Measurements from ENCODE around the gene HTRA2.

DNA sequence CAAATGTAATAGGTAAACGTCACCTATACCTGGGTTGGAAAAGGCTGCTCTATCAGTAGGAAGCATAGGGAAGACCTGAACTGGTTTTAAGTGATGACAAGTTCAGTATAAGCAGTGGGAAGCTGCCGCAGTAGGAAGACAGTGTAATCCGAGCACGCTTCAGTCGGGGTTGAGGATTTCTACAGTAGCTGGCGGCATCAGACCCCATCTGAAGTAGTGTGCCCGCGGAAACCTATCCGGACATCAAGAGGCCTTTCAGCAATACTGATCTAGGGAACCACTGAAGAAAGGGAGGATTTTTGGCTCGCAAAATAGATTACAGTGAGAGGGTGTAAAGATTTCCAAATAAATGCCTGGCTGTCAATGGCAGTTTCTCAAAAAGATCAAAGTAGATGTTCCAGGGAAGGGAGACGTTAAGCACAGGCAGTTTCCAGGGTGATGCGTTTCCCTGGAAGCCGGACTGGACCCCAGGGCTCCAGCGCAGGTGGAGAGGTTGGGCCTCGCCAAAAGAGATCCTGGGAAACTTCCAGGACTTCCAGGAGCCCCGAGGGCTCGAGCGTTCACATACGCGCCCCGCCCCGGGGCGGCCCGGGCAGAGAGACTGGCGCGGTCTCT lies 18.7 kb downstream of the HTRA2 start:
- no peak for TF ChIP-seq EZH2 (IDR thresholded peaks at IDR 0.05; ENCODE audit: low read length)
- TF ChIP-seq, protein P1, sequence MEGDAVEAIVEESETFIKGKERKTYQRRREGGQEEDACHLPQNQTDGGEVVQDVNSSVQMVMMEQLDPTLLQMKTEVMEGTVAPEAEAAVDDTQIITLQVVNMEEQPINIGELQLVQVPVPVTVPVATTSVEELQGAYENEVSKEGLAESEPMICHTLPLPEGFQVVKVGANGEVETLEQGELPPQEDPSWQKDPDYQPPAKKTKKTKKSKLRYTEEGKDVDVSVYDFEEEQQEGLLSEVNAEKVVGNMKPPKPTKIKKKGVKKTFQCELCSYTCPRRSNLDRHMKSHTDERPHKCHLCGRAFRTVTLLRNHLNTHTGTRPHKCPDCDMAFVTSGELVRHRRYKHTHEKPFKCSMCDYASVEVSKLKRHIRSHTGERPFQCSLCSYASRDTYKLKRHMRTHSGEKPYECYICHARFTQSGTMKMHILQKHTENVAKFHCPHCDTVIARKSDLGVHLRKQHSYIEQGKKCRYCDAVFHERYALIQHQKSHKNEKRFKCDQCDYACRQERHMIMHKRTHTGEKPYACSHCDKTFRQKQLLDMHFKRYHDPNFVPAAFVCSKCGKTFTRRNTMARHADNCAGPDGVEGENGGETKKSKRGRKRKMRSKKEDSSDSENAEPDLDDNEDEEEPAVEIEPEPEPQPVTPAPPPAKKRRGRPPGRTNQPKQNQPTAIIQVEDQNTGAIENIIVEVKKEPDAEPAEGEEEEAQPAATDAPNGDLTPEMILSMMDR (optimal IDR thresholded peaks at IDR 0.05 in 1 of 3, IDR thresholded peaks at IDR 0.05 in 1 of 3, conservative IDR thresholded peaks at IDR 0.05 in 1 of 3; ENCODE audit: extremely low read depth in 1 of 3, insufficient read depth in 2 of 3, low read length in 3 of 3): no peak

Measured in keratinocyte (primary cell).